ENCODE data around the gene OR13J1. TPM values are rescaled to one million over a fixed set of nuclear protein-coding genes. Genes with fewer than 3 reads are reported as not detected.

OR13J1 gene
- total RNA-seq, 1 donor from 2014 or later: not detected

DNA sequence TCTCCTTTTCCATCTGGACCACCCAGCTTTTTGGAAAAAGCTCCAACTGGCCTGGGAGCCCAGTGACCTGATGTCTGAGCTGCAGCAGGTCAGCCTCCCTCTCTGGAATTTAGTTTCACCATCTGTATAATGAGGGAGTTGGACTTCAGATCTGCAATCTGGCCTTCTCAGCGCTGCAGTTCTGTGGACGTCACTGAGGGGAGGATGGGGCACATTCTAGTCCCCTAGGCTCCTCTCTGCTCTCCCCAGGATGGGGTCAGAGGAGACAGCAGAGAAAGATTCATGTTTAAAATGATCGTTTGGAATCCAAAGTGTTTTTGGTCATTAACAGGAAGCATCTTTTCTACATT is 10.2 kb downstream of the OR13J1 start:
- CTCF ChIA-PET: interaction anchor here (2.3 to 3.9 kb wide), 2 partner anchors 34 to 70 kb away, joined by 10 to 11 read pairs; no protein-coding TSS in a partner anchor
- intact Hi-C loops (cut with micrococcal nuclease): no loop called here
- DNase-seq: no peak
- TF ChIP-seq, protein P1, sequence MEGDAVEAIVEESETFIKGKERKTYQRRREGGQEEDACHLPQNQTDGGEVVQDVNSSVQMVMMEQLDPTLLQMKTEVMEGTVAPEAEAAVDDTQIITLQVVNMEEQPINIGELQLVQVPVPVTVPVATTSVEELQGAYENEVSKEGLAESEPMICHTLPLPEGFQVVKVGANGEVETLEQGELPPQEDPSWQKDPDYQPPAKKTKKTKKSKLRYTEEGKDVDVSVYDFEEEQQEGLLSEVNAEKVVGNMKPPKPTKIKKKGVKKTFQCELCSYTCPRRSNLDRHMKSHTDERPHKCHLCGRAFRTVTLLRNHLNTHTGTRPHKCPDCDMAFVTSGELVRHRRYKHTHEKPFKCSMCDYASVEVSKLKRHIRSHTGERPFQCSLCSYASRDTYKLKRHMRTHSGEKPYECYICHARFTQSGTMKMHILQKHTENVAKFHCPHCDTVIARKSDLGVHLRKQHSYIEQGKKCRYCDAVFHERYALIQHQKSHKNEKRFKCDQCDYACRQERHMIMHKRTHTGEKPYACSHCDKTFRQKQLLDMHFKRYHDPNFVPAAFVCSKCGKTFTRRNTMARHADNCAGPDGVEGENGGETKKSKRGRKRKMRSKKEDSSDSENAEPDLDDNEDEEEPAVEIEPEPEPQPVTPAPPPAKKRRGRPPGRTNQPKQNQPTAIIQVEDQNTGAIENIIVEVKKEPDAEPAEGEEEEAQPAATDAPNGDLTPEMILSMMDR (IDR thresholded peaks at IDR 0.05): no peak
- POLR2A ChIA-PET: interaction anchor here (0.6 kb wide), 1 partner anchor 103 kb away, joined by 5 read pairs; no protein-coding TSS in a partner anchor
- Mint-ChIP-seq H3K4me1 (peaks cover 3% of the 10 kb centered on the region), H3K36me3 (ENCODE audit: low read depth) (no peaks in the 10 kb centered on the region), H3K27me3 (peaks cover 15% of the 10 kb centered on the region), H3K9me3 (no peaks in the 10 kb centered on the region), H3K27ac (no peak overlapping the region), H3K4me3 (no peak overlapping the region)
- ATAC-seq (ENCODE audit: low read depth): no peak

DNA sequence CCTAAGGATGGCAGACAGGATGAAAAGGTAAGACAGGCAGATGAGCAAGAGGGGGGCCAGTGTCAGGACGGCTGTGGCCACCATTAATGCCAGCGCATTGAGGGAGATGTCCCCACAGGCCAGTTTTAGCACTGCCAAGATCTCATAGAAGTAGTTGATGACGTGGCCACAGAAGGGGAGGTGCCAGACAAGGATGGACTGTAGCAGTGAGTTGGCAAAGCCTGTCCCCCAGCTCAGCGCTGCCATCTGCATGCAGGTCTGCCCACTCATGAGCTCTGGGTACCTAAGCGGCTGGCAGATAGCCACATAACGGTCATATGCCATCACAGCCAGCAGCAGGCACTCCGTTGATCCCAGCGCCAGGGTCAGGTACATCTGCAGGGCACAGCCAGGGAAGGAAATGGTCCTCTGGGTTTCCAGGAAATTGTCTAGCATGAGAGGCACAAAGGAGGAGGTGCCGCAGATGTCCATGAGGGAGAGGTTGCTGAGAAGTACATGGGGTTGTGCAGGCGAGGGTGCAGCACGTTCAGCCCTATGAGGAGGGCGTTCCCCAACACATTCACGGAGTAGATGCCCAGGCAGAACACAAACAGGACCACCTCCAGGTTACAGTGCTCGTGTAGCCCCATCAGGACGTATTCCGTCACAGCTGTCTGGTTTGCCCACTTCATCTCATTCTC is 10.8 kb downstream of the OR13J1 start:
- intact Hi-C loops (cut with micrococcal nuclease): no loop called here
- POLR2A ChIA-PET: no interaction called here
- no peak overlapping the region for H3K27ac Mint-ChIP-seq
- peaks cover 3% of the 10 kb centered on the region for H3K4me1 Mint-ChIP-seq
- H3K4me3 Mint-ChIP-seq: no peak overlapping the region
- no peak for DNase-seq
- TF ChIP-seq, protein P1 (IDR thresholded peaks at IDR 0.05): no peak
- CTCF ChIA-PET: interaction anchor here (2.3 to 3.9 kb wide), 2 partner anchors 33 to 69 kb away, joined by 10 to 11 read pairs; no protein-coding TSS in a partner anchor
- peak; percentile 79 for ATAC-seq (ENCODE audit: low read depth)
- no peaks in the 10 kb centered on the region for H3K9me3 Mint-ChIP-seq
- H3K36me3 Mint-ChIP-seq (ENCODE audit: low read depth): no peaks in the 10 kb centered on the region
- peaks cover 14% of the 10 kb centered on the region for H3K27me3 Mint-ChIP-seq

DNA sequence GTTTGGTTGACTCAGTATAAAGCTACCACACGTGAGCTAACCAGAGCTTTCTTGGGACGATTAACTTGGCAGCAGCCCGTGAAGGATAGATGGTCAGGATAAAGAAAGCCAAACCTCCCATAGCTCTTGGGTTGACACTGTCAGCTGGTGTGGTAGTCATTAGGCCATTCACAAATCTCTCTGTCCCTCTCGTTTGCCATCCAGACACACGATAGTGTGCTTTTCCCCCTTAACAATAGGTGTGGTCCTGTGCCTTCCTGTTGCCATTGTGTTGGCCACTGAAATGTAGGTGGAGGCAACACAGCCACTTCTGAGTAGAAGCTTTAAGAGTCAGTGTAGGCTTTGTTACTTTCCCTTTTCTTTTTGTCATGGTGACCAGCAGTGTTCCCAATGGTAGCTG is 11.7 kb downstream of the OR13J1 start:
- ChIA-PET CTCF (interaction anchor here (2.3 to 3.9 kb wide), 2 partner anchors 32 to 68 kb away, joined by 10 to 11 read pairs; no protein-coding TSS in a partner anchor), POLR2A (no interaction called here)
- Mint-ChIP-seq H3K27me3 (peaks cover 14% of the 10 kb centered on the region), H3K4me3 (no peak overlapping the region), H3K36me3 (ENCODE audit: low read depth) (no peaks in the 10 kb centered on the region), H3K9me3 (no peaks in the 10 kb centered on the region), H3K4me1 (peaks cover 3% of the 10 kb centered on the region), H3K27ac (no peak overlapping the region)
- no peak for DNase-seq
- TF ChIP-seq, protein P1 (IDR thresholded peaks at IDR 0.05): no peak
- no peak for ATAC-seq (ENCODE audit: low read depth)
- intact Hi-C loops (cut with micrococcal nuclease): no loop called here

DNA sequence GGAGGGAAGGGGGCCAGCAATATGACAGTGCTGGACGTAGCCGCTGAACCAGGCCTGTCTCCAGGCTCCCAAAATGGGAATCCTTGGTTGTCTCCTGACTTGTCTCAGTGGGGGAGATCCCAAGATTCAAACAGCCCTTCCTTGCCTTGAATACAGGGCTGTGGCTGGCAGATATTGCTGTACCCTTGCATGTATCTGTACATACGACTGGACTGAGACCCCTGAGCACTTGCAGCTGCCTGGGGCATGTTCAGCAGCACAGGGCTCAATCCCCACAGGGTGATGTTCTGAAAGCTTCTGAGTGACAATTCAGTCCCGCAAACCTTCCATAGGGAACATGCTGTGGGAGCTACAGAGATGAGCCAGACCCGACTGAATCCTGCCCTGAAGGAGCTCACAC is 13.3 kb downstream of the OR13J1 start:
- intact Hi-C loops (cut with micrococcal nuclease): no loop called here

DNA sequence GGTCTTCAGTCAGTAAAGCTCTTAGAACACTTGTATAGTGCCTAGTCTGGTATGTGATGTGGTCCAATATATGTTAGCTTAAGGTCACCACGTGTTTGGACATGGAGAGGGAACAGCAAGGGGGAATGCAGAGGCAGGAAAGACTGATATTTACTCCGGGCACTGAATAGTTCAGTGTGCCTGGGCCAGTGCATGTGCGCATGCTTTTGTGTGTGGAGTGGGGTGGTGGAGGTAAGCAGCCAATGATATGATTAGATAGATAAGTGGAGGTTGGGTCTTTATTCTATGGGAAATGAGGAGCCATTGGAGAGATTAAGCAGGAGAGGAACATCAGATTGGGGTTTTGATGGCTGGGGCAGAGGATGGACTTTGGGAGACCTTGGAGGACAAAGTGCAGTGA is 14.0 kb downstream of the OR13J1 start:
- ATAC-seq (ENCODE audit: low read depth) (no peak), DNase-seq (no peak)
- TF ChIP-seq, protein P1 (IDR thresholded peaks at IDR 0.05): no peak
- POLR2A ChIA-PET: no interaction called here
- CTCF ChIA-PET: interaction anchor here (1.4 to 3.9 kb wide), 3 partner anchors 26 to 66 kb away, joined by 3 to 10 read pairs (median 7); no protein-coding TSS in a partner anchor
- no peak overlapping the region for H3K27ac Mint-ChIP-seq
- intact Hi-C loops (cut with micrococcal nuclease): no loop called here
- peaks cover 3% of the 10 kb centered on the region for H3K27me3 Mint-ChIP-seq
- peaks cover 3% of the 10 kb centered on the region for H3K4me1 Mint-ChIP-seq
- H3K36me3 Mint-ChIP-seq (ENCODE audit: low read depth): no peaks in the 10 kb centered on the region
- no peaks in the 10 kb centered on the region for H3K9me3 Mint-ChIP-seq
- H3K4me3 Mint-ChIP-seq: no peak overlapping the region

More for the DNA sequence above, 13.3 kb downstream of the OR13J1 start:
- Mint-ChIP-seq H3K4me3 (no peak overlapping the region), H3K27me3 (peaks cover 7% of the 10 kb centered on the region), H3K36me3 (ENCODE audit: low read depth) (no peaks in the 10 kb centered on the region), H3K9me3 (no peaks in the 10 kb centered on the region), H3K4me1 (peaks cover 3% of the 10 kb centered on the region), H3K27ac (no peak overlapping the region)
- POLR2A ChIA-PET: no interaction called here
- CTCF ChIA-PET: interaction anchor here (1.6 to 3.9 kb wide), 2 partner anchors 25 to 67 kb away, joined by 7 to 10 read pairs; no protein-coding TSS in a partner anchor
- TF ChIP-seq, protein P1 (IDR thresholded peaks at IDR 0.05): no peak
- DNase-seq (no peak), ATAC-seq (ENCODE audit: low read depth) (no peak)
